ENCODE measurements around the gene ELL. TPM values are rescaled to one million over a fixed set of nuclear protein-coding genes. Genes with fewer than 3 reads are reported as not detected.

Gene ELL
- total RNA-seq, 1 experiment from 2014 or later: 22.9 TPM

- no peak for TF ChIP-seq RAD21 (IDR thresholded peaks at IDR 0.05; ENCODE audit: low read depth)
These were observed 94.7 kb downstream of the ELL start (continued) for GRCh38 chr19:18427080-18427742.

GRCh38 chr19:18426416-18426767, 95.5 kb downstream of the ELL start:
- Histone ChIP-seq H3K4me3 (replicated peaks in 1 of 2; ENCODE audit: low read depth in 1 of 2, low read length in 2 of 2) (no peak overlapping the region), H2AFZ (ENCODE audit: low read depth, low read length, poor library complexity, severe bottlenecking) (no peak overlapping the region), H3K79me2 (ENCODE audit: insufficient read depth, low read length) (peaks cover 58% of the 10 kb centered on the region), H3K9ac (ENCODE audit: low read length) (no peak overlapping the region), H4K20me1 (ENCODE audit: insufficient read depth) (no peaks in the 10 kb centered on the region), H3K4me1 (ENCODE audit: control insufficient read depth in 1 of 2, insufficient read depth in 2 of 2, low read length in 2 of 2) (peaks cover 15 to 34% of the 10 kb centered on the region in 2 experiments), H3K36me3 (ENCODE audit: control insufficient read depth in 1 of 2, insufficient read depth in 2 of 2, low read length in 2 of 2) (peaks cover 0 to 5% of the 10 kb centered on the region in 2 experiments; a peak in 2 of 4 replicates), H3K27me3 (ENCODE audit: insufficient read depth, low read length) (no peaks in the 10 kb centered on the region), H3K9me2 (ENCODE audit: insufficient read depth) (no peaks in the 10 kb centered on the region), H3K4me2 (ENCODE audit: low read length) (no peak overlapping the region), H3K9me3 (ENCODE audit: control insufficient read depth in 1 of 2, insufficient read depth in 1 of 2, low read depth in 1 of 2, low read length in 2 of 2) (no peaks in the 10 kb centered on the region), H3K27ac (ENCODE audit: low read depth, low read length) (peak overlapping the region; percentile 35; the same call in 1 of the 2 replicates)
- BruUV-seq (replicated peaks): no TSS peak
- TF ChIP-seq FOSL1 (IDR thresholded peaks at IDR 0.05; ENCODE audit: low read depth) (no peak), ZFX (IDR thresholded peaks at IDR 0.05) (no peak), SRF (IDR thresholded peaks at IDR 0.05; ENCODE audit: low read depth) (no peak), EZH2 (IDR thresholded peaks at IDR 0.05) (no peak), CEBPB (IDR thresholded peaks at IDR 0.05; ENCODE audit: low read depth) (no peak), REST (IDR thresholded peaks at IDR 0.05; ENCODE audit: low read depth) (no peak), JUND (IDR thresholded peaks at IDR 0.05) (no peak), TCF7L2 (IDR thresholded peaks at IDR 0.05; ENCODE audit: borderline replicate concordance, extremely low read depth, insufficient read depth, insufficient read length) (no peak), EGR1 (IDR thresholded peaks at IDR 0.05; ENCODE audit: low read depth) (no peak), POLR2AphosphoS5 (IDR thresholded peaks at IDR 0.05; ENCODE audit: low read depth, low read length) (no peak), POLR2A (IDR thresholded peaks at IDR 0.05; ENCODE audit: borderline replicate concordance, extremely low read depth, insufficient read depth, insufficient read length) (no peak), ZNF274 (IDR thresholded peaks at IDR 0.05; ENCODE audit: low read depth, low read length) (no peak), SIN3A (IDR thresholded peaks at IDR 0.05; ENCODE audit: low read depth) (no peak), RAD21 (IDR thresholded peaks at IDR 0.05; ENCODE audit: low read depth) (no peak), ELF1 (IDR thresholded peaks at IDR 0.05; ENCODE audit: borderline replicate concordance, low read depth) (no peak)
- TF ChIP-seq, protein P1, sequence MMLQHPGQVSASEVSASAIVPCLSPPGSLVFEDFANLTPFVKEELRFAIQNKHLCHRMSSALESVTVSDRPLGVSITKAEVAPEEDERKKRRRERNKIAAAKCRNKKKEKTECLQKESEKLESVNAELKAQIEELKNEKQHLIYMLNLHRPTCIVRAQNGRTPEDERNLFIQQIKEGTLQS (IDR thresholded peaks at IDR 0.05): no peak
- TF ChIP-seq, protein P2, sequence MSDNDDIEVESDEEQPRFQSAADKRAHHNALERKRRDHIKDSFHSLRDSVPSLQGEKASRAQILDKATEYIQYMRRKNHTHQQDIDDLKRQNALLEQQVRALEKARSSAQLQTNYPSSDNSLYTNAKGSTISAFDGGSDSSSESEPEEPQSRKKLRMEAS (IDR thresholded peaks at IDR 0.05): no peak
- ATAC-seq (no peak; the same call in 1 of the 2 replicates), DNase-seq (ENCODE audit: low read depth, low spot score) (no peak)
- intact Hi-C loops (cut with micrococcal nuclease): no loop called here
- ChIA-PET CTCF (no interaction called here), POLR2A (no interaction called here), RAD21 (ENCODE audit: low non-redundant PET in 1 of 2, low total read pairs in 2 of 2, uncharacterized antibody in 2 of 2, unreplicated experiment in 2 of 2) (no interaction called here)
